ENCODE measurements around the gene TRAPPC2B.

DNA sequence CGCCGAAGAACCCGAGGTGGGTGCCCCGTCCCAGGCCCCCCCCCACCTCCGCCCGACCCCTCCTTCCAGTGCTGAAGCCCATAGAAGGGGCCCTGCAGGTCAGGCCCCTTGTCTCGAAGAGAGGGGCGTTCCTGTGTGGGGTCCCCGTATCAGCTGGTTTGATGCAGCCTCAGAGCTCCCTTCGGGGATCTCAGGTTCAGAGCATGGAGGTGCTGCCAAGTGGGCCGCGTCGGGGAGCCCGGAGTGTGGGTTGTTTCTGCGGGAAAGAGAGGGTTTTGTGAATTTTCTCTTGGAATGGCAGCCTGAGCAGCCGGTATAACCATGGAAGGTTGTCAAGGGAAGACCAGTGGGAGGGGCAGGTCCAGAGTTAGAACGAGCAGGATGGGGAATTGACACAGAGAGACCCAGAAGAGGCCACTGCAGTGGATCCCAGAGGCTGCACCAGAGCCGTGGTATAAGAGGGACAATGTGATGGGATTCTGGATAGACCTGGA lies 384 bp downstream of the TRAPPC2B start:
- TF ChIP-seq CTCF (IDR thresholded peaks at IDR 0.05) (no peak), POLR2A (IDR thresholded peaks at IDR 0.05) (no peak)

All from testis (tissue), 2 donors.